GM13977 (cell line): Measurements from ENCODE around the gene HJURP.

ENCODE experiments used
- DNase-seq: peaks from one replicate; pipeline ENCODE4 v3.0.0; 2012; ENCODE audit warnings: low spot score
- CTCF ChIP-seq: IDR thresholded peaks from 2 replicates; pipeline ENCODE4 v1.5.1; 2012; ENCODE audit warnings: mild to moderate bottlenecking, control low read depth; ENCODE audit not compliant: insufficient read depth; ENCODE audit errors: extremely low read depth, missing control alignments
- in situ Hi-C: fragments of 300-500 bp; cut with MboI; formaldehyde crosslinking; loops from one replicate; pipeline ENCODE4 v1.12.0; 2022; ENCODE audit warnings: low sequenced_read_pairs, low pct_unique_long_range_greater_than_20kb, mixed read lengths, inconsistent platforms; ENCODE audit not compliant: unreplicated experiment

The HJURP gene

GRCh38 chr2:233819884-233820773, 34.2 kb downstream of the HJURP start:
- in situ Hi-C loops = no loop called here
- no peak for TF ChIP-seq CTCF
- DNase-seq = no peak

GRCh38 chr2:233818639-233819621, 35.4 kb downstream of the HJURP start:
- TF ChIP-seq CTCF = no peak
- no peak for DNase-seq
- in situ Hi-C loops = no loop called here

GRCh38 chr2:233817995-233818638, 36.2 kb downstream of the HJURP start:
- in situ Hi-C loops = no loop called here
- no peak for TF ChIP-seq CTCF
- DNase-seq = no peak

- no peak for DNase-seq
- TF ChIP-seq CTCF = no peak
- in situ Hi-C loops = no loop called here
These were observed 36.9 kb downstream of the HJURP start for GRCh38 chr2:233817361-233817911.

- no peak for DNase-seq
- no peak for TF ChIP-seq CTCF
- in situ Hi-C loops = no loop called here
These were observed 37.6 kb downstream of the HJURP start for GRCh38 chr2:233816771-233817170.

- DNase-seq = no peak
- in situ Hi-C loops = no loop called here
- no peak for TF ChIP-seq CTCF
These were observed 38.0 kb downstream of the HJURP start for GRCh38 chr2:233816334-233816733.
